NCI-H446 treated with DMSO at 0.1 percent for 48 hours (cell line): Measurements from ENCODE around the gene HTATSF1.

Experiments
- DNase-seq: peaks from one replicate; lab custom pipeline; 2025; lab: John Stamatoyannopoulos, UW

Gene HTATSF1

DNA sequence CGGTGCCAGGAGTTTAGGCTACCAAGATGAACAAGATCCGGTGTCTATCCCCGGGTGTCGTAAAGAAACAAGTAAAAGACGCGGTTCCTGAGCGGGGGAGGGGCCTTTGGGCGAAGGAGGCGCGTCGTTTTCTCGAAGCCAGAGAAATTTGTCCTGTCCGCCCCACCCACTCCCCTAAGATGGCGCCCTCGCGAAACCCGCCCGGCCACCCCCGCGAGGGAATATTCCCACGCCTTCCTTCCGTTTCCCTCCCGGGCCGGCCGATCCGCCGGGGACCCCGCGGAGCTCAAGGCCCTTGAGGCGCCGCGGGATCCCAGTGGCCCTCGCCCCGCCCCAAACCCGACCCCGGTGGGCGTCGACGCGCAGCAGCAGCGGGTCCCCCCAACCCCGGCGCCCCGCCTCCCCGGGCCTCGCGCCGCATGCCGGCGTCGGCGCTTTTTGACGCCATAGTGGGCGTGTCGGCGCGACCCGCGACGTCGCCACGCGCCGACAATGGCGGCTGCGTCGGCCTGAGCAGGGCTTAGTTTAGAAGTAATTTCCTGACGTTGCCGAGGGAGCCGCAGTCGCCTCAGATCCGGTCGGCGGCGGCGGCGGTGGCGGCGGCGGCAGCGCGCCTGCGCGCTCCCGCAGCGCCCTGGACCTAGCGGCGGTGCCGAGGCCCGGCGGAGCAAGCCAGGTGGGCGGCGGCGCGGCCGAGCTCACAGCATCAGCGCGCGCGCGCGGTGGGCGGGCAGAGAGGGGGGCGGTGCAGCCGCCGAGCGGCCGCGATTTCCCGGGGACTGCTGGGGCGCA, 432 bp upstream of the HTATSF1 start:
- peak; percentile 74 for DNase-seq

DNA sequence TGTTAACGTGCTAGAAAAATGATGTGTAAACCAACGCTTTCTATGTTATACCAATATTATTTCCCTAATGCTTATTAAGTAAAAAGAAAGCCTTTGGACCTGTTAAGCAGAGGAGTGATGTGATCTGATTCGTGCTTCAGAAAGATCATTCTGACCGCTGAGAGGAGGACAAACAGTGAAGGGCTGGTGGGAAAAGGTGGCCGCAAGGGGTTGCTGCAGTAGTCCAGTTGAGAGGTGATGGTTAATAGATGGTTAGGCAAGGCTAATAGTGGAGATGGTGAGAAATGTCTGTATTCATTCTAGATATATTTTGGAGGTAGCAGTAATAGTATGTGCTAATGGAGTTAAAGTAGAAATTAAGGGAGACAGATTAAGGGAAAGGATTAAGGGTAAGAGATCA, 21.7 kb downstream of the HTATSF1 start:
- DNase-seq: no peak

DNA sequence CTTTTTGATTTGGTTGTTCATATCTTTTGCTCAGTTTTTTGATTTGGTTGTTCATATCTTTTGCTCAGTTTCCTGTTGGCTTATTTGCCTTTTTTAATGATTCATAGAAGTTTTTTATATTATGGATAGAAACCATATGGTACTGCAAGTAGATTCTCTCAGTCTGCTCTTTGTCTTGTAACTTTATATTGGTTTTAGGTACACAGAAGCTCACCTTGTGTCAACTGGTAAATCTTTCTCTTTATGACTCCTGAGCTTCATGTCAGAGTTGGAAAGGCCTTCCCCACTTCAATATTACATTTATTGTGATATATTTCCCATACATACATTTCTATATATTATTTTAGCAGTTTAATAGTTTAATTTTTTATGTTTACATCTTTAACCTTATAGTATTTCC, 26.4 kb downstream of the HTATSF1 start:
- DNase-seq: no peak

DNA sequence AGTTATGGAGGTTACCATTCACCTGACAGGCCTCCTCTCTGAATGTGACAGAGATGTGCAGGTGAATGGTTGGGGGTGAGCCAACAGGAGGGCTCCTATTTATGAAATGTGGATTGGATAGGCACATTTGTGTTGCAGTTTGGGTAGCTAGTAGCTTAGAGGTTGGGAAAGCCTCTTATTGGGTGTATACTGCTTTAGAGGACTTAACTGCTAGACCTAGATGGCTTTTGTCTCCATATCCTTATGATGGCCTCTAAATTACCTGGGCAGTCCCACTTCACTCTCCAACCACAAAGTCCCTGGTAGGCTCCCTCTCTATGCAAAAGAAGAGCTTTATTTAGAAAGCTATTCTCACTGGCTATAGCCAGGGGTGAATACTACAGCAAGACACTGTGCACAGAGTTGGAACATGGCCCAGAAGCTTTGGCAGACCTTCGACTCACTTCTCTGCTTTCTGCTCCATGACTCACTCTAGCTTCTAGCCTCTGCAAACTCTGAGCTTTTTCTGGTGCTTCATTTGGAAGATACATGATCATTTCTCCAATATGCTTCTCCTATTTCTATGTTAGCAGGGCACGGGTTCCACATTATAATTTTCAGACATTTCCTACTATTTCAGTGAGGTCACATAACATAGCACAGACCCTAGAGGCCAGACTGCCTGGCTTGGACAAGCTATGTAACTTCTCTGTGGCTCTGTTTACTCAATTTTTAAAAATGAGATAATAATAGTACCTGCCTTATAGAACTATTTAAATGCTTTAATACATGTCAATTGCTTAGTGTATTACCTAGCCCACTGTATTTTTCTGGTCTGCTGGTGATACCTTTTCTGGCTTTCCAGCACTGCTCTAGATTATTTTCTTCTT, 28.6 kb downstream of the HTATSF1 start:
- peak; percentile 82 for DNase-seq

DNA sequence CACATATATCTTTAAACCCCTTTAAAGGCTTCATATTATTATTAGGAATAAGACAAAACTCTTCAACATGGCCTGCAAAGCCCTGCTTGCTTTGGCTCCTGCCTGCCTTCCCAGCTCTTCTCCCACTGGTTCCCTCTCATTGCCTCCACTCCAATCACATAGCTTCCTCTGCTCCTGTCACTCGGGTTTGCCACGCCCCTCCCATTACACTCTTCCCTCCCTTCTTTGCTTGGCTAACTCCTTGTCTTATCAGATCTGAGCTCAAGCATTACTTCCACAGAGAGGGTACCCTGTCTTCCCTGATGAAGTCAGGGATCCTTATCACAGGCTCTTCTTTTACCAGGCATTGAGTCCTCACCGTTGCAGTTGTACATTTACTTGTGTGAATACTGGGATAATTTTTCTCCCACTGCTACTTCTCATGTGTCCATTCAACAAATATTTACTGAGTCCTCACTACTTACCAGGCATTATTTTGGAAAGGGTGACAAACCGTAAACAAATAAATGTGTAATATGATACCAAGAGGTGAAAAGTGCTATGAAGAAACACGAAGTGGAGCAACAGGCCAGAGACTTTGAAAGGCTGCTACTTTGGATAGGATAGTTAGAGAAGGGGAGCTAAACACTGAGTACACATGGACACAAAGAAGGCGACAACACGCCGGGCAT, 31.4 kb downstream of the HTATSF1 start:
- DNase-seq: no peak

DNA sequence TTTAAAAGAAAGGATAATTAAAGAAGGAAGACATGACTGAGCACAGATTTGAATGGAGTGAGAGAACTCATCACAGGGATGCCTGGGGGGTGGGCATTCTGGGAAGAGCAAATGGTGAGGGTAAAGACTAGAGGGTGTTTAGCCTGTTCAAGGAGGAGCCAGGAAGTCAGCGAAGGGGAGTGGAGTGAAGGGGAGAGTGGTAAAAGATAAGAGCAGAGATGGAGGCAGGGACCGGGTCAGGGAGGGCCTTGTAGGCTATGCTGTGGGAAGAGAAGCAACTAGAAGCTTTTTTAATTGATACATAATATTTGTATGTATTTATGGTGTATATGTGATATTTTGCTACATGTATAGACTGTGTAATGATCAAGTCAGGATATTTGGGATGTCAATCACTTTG, 32.4 kb downstream of the HTATSF1 start:
- DNase-seq: no peak

DNA sequence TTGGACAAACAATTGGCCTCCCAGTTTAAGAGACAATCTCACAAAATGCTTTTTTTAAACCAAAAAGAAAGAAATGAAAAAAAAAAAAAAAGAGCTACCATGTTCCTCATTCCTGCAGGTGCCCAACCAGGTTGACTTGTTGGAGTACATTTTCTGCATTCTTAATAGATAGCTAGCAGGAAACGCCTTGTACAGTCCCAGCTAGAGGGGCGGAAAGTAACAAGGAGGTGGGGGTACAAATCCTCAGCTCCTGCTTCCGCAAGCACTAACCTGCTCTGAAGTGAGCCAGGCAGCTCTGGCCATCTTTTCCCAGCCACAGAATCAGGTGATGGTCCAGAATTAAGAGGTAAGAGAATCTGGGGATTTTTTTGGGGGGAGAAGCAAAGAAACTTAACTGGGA, 34.6 kb downstream of the HTATSF1 start, which contains the start of gene VGLL1:
Gene VGLL1 (plus strand): TSS at position 265 of the 400 bp plus-strand sequence. CDS start 3,806 bp downstream, outside the sequence.
- no peak for DNase-seq

DNA sequence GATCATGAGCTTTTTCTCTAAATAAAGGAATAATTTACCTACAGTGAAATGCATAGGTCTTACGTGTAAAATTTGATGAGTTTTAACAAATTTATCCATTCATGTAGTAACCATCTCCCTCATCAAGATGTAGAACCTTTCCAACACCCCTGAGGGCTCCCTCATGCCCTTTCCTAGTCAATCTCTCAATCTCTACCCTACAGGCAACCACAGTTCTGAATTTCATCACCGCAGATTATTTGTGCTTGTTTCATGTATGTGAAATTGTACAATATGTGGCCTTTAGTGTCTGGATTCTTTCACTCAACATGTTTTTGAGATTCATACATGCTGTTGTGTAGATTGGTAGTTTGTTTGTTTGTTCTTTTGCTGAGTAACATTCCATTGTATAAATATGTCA, 36.7 kb downstream of the HTATSF1 start:
- DNase-seq: no peak

DNA sequence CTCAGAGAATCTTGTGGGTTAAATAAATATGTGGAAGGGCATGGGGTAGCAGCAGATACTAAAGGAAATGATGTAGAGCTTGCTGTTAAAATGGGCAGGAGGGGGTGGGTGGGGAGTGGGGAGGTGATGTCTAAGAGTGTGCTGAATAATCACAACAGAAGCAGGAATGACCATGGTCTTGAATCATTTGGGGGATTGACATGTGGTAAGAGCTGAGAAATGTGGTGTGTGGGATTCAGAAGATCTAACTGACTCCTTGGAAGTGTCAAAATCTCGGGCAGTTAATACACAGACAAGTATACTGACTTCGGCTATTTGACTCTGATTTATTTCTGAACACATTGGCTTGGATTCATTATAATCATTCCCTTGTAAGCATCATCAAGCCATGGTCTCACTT, 41.4 kb downstream of the HTATSF1 start:
- no peak for DNase-seq

DNA sequence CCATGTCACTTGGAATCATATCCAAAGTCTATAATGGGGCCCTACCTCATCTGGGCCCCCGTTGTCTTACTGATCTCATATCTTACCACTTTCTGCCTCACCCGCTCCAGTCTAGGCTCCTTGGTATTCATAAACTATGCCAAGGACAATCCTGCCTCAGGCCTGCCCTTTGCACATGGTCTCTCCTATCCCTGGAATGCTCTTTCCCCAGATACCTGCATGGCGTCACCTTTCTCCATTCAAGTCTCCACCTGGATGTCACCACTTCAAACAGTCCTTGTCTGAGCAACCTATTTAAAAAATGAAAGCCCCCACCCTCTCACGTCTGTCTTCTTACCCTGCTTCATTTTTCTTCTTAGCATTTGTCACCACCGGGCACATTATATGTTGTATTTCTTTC, 42.8 kb downstream of the HTATSF1 start:
- DNase-seq: no peak

DNA sequence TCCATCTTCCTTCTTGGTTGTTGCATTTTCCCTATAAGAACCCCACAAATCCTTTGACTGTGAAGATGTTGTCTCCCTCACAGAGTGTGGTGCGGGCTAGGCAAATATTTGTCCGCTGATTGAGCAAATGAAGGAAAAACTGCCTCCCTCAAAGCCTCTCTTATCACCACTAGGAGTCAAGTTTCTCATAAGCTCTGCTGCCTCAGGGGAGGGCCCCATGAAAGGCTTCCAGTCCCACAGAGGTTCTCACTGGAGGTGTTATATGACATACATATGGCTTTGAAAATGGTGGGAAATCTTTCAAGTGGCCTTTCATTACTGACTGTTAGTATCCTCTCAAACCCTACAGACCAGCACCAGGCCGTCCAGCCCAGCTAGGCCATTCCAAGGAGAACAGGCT, 43.9 kb downstream of the HTATSF1 start:
- DNase-seq: no peak

DNA sequence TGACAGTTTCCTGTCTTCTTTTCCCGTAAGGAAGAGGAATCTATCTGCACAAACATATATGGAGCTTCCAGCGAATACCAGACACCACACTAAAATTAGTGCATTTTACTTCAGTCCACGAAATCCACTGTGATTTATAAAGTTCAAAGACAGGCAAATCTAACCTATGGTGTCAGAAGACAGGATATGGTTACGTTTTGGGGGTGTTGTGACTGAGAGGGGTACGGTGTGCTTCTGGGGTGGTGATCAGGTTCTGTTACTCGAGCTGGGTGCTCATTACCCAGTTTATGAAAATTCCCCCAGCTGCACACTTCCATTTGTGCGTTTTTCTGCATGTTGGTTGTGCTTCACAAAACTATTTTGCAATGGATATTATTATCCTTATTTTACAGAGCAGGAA, 44.9 kb downstream of the HTATSF1 start:
- no peak for DNase-seq

DNA sequence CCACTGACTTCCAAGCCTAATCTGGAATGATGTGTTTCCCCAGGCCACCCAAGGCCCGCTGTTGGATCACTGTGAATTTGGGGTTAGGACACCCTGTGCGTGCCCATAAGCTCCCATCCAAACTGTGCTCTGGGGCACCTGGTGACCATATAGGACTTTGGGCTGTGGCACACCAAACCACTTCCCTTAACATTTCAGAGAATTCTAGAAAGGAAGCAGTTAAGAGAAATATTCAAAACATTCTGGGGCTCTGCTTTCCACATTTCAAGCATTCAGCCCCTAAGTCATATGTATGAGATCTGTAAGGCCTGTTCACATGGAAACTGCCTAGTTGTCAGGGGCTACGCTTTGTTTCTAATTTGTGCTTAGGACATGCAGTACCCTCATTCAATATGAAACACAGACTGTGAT, 49.0 kb downstream of the HTATSF1 start:
- no peak for DNase-seq

DNA sequence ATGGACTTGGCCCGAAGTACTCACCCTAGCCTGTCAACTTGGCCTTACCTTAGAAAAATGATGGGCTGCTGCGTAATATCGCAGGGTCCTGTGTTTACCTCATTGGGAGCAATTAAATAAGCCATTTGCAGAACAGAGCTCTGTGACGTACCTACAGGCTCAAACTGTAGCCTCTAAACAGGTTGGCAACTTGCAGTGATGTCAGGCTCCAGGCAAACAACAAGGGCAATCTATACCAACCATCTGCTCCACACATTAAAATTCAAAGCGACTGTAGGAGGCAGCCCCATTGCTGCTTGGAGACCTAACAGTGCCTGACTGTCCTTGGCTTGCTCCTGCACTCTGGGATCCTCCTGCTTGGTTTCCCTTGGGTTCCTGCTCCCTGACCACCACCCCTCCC, 51.8 kb downstream of the HTATSF1 start:
- DNase-seq: peak; percentile 50

DNA sequence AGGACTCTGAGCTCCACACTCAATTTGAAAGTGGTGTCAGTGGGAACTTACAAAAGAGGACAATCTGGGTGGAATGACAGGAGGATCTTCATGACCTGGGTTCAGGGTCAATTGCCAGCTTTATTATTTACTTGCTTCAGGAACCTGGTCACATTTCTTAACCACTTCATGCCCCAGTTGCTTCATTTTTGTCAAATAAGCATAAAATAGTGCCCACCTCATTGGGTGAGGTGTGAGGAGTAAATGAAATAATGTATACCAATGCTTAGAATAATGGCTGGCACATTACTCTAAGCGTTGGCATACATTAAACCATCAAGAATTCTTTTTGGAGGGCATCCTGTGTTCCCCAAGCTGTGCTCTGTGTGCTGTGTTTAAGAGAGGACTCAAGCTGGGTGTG, 54.0 kb downstream of the HTATSF1 start:
- no peak for DNase-seq

DNA sequence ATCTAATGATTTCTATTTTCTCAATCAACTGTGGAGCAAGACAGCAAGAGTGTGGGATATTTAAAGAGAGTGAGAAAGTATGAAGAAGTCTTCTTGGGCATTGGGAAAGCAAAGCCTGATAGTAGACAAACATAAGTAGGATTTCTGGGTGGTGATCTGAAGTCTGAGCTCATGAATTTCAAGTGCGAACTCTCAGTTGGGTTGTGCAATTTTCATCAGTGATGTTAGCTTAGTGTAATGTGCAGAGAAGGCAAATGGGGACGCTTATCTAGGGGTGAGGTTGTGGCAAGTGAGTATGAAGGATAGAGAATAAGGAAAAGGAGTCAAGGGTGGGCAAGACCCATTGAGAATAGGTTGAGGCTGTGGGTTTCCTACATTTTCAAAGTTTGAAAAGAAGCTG, 58.3 kb downstream of the HTATSF1 start:
- DNase-seq: no peak
